Nephron progenitor cell (in vitro differentiated cells): Measurements from ENCODE around the gene DNAH10.

ENCODE experiments used
- DNase-seq: peaks from one replicate; pipeline ENCODE4 v3.0.0; 2021
- H3K27ac Mint-ChIP-seq: 2 replicates; pipeline ENCODE4 v1.8.0; 2021; ENCODE audit warnings: mild to moderate bottlenecking, moderate library complexity, mixed read lengths
- H3K27me3 Mint-ChIP-seq: 2 replicates; pipeline ENCODE4 v1.8.0; 2021; ENCODE audit warnings: mild to moderate bottlenecking, low read depth, mixed read lengths; ENCODE audit not compliant: poor library complexity
- H3K36me3 Mint-ChIP-seq: 2 replicates; pipeline ENCODE4 v1.8.0; 2021; ENCODE audit warnings: low read depth, mixed read lengths
- H3K4me1 Mint-ChIP-seq: 2 replicates; pipeline ENCODE4 v1.8.0; 2021; ENCODE audit warnings: mixed read lengths
- H3K4me3 Mint-ChIP-seq: 2 replicates; pipeline ENCODE4 v1.8.0; 2021; ENCODE audit warnings: mild to moderate bottlenecking, moderate library complexity, mixed read lengths
- H3K9me3 Mint-ChIP-seq: 2 replicates; pipeline ENCODE4 v1.8.0; 2021; ENCODE audit warnings: mild to moderate bottlenecking, moderate library complexity, mixed read lengths
- TF ChIP-seq, protein P1 (sequence below): fragments of 200-600 bp; sonication (generic); IDR thresholded peaks from 2 replicates; pipeline ENCODE4 v1.5.0; 2021; ENCODE audit warnings: antibody characterized with exemption

DNAH10 gene

DNA sequence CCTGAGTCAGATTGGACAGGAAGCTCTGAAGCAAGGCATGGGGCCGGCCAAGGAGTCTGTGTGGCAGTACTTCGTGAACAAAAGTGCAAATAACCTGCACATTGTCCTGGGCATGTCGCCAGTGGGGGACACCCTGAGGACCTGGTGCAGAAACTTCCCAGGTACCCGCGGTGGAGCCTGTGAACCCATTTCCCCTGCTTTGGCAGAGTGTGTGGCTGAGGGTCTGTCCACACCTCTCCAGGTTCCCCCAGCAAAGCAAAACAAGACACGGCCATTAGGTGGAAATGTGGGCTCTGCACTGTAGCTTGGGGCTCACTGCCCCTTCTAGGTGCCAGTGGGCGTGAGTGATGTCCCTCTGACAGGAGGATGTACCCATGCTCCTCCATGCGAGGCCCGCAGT, 131.2 kb downstream of the DNAH10 start:
- Mint-ChIP-seq H3K27me3 (peaks cover 27% of the 10 kb centered on the region), H3K27ac (no peak overlapping the region), H3K4me1 (peaks cover 27% of the 10 kb centered on the region), H3K36me3 (no peaks in the 10 kb centered on the region), H3K4me3 (no peak overlapping the region), H3K9me3 (peaks cover 9% of the 10 kb centered on the region)
- TF ChIP-seq, protein P1, sequence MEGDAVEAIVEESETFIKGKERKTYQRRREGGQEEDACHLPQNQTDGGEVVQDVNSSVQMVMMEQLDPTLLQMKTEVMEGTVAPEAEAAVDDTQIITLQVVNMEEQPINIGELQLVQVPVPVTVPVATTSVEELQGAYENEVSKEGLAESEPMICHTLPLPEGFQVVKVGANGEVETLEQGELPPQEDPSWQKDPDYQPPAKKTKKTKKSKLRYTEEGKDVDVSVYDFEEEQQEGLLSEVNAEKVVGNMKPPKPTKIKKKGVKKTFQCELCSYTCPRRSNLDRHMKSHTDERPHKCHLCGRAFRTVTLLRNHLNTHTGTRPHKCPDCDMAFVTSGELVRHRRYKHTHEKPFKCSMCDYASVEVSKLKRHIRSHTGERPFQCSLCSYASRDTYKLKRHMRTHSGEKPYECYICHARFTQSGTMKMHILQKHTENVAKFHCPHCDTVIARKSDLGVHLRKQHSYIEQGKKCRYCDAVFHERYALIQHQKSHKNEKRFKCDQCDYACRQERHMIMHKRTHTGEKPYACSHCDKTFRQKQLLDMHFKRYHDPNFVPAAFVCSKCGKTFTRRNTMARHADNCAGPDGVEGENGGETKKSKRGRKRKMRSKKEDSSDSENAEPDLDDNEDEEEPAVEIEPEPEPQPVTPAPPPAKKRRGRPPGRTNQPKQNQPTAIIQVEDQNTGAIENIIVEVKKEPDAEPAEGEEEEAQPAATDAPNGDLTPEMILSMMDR = no peak
- no peak for DNase-seq

DNA sequence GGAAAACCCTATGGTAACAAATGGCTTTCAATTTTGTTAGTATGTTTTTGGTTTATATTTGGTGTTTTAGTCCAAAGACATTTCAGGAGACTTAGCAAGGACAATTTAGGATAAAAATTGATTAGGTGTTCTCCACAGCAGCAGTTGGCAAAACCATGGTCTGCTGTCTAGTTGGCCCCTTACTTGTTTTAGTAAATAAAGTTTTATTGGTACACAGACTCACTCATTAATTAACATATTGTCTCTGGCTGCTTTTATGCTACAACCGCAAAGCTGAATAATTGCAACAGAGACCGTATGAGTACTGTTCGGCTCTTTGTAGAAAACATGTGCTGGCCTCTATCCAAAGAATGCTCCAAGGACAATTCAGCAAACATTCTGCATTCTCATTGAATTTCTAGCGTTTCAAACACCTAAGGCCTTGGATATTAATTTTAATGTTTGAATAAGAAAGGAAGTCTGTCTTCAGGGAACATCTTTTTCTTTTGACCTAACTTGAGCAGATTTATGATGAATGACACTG, 132.8 kb downstream of the DNAH10 start:
- no peak for DNase-seq
- Mint-ChIP-seq H3K36me3 (no peaks in the 10 kb centered on the region), H3K4me1 (peaks cover 14% of the 10 kb centered on the region), H3K4me3 (no peak overlapping the region), H3K27ac (no peak overlapping the region), H3K9me3 (peaks cover 5% of the 10 kb centered on the region), H3K27me3 (peaks cover 20% of the 10 kb centered on the region)
- TF ChIP-seq, protein P1 = no peak

GRCh38 chr12:123895451-123895850, 133.3 kb downstream of the DNAH10 start:
- Mint-ChIP-seq H3K27me3 (peaks cover 18% of the 10 kb centered on the region), H3K27ac (no peak overlapping the region), H3K9me3 (peaks cover 9% of the 10 kb centered on the region), H3K36me3 (no peaks in the 10 kb centered on the region), H3K4me3 (no peak overlapping the region), H3K4me1 (peaks cover 13% of the 10 kb centered on the region)
- DNase-seq = no peak
- TF ChIP-seq, protein P1 = no peak

DNA sequence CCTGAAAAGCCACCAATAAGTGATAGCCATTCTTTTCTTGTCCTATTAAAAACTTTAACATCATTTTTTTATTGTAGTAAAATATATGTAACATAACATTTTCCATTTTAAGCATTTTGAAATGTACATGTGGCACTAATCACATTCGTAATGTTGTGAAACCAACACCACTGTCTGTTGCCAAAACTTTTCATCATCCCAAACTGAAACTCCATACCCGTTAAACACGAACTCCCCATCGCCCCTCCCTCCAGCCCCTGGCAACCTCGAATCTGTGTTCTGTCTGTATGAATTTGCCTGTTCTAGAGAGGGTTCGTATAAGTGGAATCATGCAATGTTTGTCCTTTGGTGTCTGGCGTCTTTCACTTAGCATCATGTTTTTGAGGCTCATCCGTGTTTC, 134.7 kb downstream of the DNAH10 start:
- H3K27ac Mint-ChIP-seq = no peak overlapping the region
- no peaks in the 10 kb centered on the region for H3K36me3 Mint-ChIP-seq
- no peak for DNase-seq
- H3K27me3 Mint-ChIP-seq = peaks cover 11% of the 10 kb centered on the region
- TF ChIP-seq, protein P1 = no peak
- H3K4me1 Mint-ChIP-seq = peaks cover 17% of the 10 kb centered on the region
- H3K4me3 Mint-ChIP-seq = no peak overlapping the region
- H3K9me3 Mint-ChIP-seq = peaks cover 14% of the 10 kb centered on the region

DNA sequence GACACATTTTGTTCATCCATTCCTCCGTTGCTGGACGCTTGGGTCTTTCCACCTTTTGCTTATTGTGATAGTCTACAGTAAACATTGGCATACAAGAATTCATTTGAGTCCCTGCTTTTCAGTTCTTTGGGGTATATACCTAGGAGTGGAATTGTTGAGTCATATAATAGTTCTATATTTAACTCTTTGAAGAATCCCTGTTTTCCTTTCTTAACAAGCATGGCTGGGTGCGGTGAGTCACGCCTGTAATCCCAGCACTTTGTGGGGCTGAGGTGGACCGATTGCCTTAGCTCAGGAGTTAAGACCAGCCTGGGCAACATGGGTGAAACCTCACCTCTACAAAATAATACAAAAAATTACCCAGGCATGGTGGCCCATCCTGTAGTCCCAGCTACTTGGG, 135.1 kb downstream of the DNAH10 start:
- DNase-seq = no peak
- Mint-ChIP-seq H3K36me3 (no peaks in the 10 kb centered on the region), H3K27me3 (peaks cover 9% of the 10 kb centered on the region), H3K4me3 (no peak overlapping the region), H3K9me3 (peaks cover 14% of the 10 kb centered on the region), H3K27ac (no peak overlapping the region), H3K4me1 (peaks cover 21% of the 10 kb centered on the region)
- TF ChIP-seq, protein P1 = no peak

GRCh38 chr12:123898673-123899072, 136.6 kb downstream of the DNAH10 start:
- Mint-ChIP-seq H3K27ac (no peak overlapping the region), H3K4me1 (peaks cover 36% of the 10 kb centered on the region), H3K27me3 (peaks cover 9% of the 10 kb centered on the region), H3K9me3 (peaks cover 14% of the 10 kb centered on the region), H3K4me3 (no peak overlapping the region), H3K36me3 (no peaks in the 10 kb centered on the region)
- TF ChIP-seq, protein P1 = no peak
- no peak for DNase-seq
